AML-193 (cell line): Measurements from ENCODE around the gene ZNF440.
"Not testable (repeated sequence)": the region's sequence is repeated elsewhere in the genome, so short reads cannot be mapped to it uniquely, and the experiment has no call there.

Experiments used
- DNase-seq, 2 experiments: peaks; one replicate each; lab custom pipeline; 2025; lab: John Stamatoyannopoulos, UW

ZNF440 gene

DNA sequence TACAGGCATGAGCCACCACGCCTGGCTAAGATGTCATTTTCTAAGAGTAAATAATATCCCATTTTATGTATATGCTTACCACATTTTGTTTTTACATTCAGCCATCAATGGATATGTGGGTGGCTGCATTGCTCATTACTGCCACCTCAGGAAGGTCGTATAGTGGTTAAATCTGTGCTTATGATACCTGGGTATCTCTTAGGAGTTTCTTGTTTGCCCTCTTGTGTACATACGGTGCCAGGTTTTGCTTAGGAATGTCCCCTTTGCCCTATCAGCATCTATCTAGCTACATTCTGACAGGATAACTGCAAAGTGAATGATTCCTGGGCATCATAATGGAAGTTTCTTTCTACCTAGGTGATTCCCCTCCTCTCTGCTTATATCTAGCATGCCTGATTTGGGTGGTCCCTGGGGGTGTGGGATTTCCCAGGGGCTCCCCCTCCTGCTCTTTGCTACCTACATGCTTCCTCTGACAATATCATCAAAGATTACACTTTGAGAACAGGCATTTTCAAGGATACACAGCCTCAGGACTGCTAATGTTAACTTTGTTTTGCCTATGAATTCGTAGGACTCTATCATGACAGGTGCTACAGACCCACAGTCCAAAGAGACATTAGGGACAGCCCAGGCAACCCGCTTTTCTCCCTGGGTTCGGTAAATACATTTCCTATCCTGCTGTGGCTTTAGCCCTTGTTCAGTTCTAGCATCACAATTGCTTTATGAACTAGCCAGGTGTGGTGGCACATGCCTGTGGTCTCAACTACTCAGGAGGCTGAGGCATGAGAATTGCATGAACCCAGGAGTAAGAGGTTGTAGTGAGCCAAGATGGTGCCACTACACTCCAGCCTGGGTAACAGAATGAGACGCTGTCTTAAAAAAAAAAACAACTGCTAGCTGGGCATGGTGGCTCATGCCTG is 15.1 kb downstream of the ZNF440 start:
- not testable (repeated sequence) for DNase-seq

DNA sequence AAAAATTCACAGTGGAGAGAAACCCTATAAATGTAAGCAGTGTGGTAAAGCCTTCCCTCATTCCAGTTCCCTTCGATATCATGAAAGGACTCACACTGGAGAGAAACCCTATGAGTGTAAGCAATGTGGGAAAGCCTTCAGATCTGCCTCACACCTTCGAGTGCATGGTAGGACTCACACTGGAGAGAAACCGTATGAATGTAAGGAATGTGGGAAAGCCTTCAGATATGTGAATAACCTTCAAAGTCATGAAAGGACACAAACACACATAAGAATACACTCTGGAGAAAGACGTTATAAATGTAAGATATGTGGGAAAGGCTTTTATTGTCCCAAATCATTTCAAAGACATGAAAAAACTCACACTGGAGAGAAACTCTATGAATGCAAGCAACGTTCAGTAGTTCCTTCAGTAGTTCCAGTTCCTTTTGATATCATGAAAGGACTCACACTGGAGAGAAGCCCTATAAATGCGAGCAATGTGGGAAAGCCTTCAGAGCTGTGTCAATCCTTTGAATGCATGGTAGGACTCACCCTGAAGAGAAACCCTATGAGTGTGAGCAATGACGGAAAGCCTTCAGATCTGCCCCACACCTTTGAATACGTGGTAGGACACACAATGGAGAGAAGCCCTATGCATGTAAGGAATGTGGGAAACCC is 18.3 kb downstream of the ZNF440 start:
- DNase-seq = no peak

DNA sequence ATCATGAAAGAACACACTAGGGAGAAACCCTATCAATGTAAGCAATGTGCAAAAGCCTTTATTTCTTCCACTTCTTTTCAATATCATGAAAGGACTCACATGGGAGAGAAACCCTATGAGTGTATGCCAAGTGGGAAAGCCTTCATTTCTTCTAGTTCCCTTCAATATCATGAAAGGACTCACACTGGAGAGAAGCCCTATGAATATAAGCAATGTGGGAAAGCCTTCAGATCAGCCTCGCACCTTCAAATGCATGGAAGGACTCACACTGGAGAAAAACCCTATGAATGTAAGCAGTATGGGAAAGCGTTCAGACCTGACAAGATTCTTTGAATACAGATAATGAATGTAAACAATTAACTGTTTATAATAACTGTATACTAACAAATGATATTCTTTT is 19.5 kb downstream of the ZNF440 start:
- DNase-seq = no peak

DNA sequence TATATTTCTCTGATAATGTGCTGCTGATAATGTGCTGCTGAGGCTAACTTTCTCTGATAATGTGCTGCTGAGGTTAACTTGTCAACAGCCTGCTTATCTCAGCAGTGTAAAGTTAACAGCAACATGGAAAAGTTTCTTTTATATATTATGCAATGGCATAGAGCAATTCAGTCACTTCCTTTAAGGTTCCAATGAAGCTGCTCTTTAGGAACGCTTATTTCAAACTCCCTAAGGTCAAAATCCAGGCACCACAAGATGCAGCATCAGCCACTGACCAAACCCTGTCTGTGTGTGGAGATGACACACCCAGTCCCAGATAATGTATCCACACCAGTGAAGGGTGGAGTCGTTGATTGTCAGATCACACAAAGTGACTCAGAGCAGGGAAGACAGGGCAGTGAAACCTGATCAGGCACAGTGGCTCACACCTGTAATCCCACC is 21.6 kb downstream of the ZNF440 start:
- not testable (repeated sequence) for DNase-seq

DNA sequence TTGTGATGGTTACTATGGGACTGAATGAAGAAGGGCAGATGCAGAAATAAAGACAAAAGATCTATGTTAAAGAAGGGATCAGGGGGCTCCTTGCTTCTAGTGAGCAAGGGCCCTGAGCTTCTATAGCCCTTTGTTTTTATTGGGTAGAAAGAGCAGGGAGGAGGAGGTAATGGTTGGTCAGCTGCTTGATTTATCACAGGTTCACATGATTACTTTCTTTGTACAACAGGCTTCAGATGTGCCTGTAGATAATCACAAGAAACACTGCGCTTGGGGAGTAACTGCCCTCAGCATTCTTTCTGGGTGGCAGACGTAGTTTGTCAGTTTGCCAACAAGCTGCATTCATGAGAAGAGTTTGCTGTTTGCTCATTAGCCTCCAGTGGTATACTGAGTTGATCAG is 29.6 kb downstream of the ZNF440 start:
- DNase-seq = no peak

DNA sequence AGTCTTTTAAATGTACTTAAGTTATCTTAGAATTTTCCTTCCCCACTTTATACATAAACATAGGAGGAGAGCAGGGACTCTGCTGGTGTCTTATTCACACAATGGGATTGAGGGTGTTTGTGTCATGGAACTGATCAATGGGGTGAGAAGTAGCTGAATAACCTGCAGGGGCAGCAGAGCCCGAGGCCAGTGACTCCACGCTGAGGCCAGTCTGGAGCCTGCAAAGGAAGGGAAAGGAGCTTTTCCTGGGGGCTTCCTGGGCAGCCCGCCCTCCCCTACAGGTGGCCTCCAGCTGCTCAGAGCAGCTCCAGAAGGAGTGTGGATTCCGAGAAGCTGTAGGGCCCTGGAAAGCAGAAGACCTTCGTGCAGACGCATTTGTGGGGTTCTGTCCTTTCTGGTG is 33.5 kb downstream of the ZNF440 start:
- DNase-seq = not testable (repeated sequence)

DNA sequence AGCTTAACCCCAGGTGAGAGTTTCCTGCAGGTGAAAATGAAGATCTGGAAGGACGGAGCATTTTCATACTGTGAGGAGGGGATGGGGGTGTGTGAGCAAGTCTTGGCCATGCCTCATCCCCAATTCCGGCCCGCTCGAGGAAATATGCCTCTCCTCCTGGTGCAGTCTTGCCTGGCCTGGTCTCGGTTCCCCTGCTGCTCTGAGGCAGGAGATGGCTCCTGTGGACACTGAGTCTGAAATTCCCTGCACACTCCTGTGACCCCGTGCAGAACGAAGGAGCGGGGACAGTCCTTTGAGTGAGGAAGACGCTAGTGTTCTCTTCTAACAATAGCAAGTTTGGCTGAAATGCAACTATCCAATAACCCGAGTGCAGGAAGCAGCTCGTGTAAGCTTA is 34.1 kb downstream of the ZNF440 start:
- DNase-seq = no peak

DNA sequence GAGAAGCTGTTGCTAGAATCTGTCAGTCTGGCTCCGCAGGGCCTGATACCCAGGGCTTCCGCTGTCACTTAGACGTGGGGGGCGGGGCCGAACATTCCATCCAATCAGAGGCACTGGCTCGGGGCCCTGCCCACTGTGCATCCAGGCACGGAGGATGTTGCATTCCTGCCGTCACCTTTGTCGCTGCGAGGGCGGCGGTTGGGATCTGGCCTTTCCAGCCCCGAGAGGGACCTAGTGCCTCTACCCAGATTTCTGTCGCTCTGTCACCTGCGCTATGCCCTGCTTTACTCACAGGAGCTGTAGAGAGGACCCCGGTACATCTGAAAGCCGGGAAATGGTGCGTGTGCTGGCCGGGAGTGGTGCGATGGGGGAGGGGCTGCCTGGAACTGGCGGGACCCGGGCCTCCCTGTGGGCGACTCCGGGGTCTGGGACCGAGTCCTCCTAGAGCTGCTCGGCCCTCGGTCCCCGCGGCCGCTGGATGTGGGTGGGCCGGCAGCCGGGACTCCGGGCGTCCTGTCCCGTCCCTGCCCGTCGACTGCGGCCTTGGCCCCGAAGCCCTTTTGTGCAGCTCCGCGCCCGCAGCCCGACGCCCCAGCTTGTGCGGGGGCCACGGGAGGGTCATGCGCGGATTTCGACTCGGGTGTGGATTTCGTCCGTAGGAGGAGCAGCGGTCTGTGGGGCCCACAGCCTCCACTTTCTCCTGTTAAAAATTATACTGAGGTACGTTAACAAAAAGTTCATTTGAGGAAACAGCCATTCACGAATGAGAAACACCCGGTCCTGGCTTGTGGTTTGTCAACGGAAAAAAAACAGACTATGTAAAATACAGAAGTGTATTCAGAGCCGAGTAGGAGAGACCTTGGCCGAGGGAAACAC is 34.8 kb downstream of the ZNF440 start, which contains the start of gene ZNF439:
TSS of gene ZNF439 (plus strand) at position 133 of the 876 bp plus-strand sequence. CDS start at position 275, 142 bp downstream.
- DNase-seq = peak; percentile 87 to 94

DNA sequence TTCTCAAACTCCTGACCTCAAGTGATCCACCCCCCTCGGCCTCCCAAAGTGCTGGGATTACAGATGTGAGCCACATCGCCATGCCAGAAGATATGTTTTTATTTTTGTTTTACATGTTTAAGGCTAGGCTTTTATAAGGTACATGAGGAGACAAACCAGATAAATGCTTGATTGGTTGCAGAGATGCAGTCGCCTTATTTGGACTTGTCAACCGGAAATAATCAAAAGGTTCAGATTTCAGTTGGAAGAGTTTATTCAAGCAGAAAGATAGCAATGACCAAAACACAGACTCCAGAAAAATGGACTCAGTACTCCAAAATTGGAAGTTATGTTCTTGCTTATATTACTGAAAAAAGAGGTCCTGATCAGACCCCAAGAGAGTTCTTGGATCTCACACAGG is 36.2 kb downstream of the ZNF440 start:
- not testable (repeated sequence) for DNase-seq

DNA sequence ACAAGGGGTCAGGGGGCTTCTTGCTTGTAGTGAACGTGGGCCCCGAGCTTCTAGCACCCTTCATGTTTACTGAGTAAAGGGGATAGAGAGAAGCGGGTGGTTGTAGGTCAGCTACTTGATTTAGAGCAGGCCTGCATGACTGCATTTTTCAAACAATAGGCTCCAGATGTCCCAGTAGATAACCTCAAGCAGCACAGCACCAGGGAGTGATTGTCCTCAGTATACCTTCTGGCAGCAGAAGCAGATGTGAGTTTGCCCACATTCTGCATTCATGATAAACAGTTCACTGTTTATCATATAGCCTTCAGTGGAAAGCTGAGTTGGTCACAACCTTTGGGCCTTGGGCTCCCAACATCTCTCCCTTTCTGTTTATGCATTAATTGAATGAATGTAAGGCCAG is 39.3 kb downstream of the ZNF440 start:
- DNase-seq = no peak

DNA sequence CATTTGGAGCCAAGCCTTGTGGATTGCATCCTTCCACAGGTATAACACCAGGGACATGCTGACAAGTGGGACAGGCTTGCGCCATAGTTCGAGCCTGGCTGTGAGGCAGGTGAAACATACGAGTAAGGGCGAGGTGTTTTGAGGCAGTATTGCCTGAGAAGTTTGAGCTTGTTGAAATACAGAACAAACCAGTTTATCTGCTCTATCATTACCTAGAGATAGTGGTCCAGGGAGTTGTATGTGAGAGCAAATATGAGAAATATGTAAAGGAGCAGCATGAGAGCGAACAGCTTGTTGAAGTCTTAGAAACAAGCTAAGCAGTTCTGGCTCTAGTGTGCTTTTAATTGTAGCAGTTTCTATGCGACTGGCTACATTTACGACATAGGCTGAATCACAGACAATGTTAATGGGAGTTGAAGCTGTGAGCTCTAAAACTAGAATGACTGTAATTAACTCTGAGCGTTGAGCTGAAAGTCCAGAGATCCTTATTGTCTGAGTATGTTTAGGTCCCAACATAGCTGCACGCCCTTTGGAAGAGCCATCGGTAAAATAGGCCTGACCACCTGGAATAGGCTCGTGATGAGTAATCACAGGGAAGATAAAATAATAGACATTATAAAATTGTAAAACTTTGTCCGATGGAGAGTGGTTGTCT is 42.6 kb downstream of the ZNF440 start:
- DNase-seq = no peak

DNA sequence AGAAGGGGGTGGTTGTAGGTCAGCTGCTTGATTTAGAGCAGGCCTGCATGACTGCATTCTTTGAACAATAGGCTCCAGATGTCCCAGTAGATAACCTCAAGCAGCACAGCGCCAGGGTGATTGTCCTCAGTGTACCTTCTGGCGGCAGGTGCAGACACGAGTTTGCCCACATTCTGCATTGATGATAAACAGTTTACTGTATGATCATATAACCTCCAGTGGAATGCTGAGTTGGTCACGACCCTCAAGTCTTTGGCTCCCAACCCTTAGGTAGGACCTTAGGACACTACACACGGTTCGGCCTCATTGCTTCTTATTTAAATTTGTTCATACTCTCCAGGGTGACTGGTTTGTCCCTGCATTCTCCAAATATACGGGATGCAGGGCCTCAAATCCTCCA is 46.6 kb downstream of the ZNF440 start:
- no peak for DNase-seq

DNA sequence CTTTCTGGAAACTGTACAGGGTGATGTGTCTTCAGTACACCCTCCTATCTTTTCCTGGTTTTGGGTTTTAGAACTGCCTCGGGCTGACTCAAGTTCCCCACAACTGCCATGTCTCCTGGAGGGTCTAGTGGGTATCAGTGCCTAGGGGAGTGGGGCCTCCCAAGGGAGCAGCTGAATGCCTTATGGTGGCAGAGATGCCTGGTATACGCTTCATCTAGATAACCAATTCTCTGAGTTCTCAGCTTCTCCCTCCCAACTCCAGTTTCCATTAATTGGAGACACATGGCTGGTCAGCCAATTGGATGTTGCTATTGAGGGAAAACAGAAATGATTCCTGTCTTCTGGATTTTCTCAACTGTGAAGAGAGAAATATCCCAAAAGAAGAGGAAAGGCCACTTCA is 47.2 kb downstream of the ZNF440 start:
- no peak for DNase-seq

DNA sequence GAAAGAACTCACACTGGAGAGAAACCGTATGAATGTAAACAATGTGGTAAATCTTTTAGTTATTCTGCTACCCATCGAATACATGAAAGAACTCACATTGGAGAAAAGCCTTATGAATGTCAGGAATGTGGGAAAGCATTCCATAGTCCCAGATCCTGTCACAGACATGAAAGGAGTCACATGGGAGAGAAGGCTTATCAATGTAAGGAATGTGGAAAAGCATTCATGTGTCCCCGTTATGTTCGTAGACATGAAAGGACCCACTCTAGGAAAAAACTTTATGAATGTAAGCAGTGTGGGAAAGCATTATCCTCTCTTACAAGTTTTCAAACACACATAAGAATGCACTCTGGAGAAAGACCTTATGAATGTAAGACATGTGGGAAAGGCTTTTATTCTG is 53.7 kb downstream of the ZNF440 start:
- DNase-seq = not testable (repeated sequence)

DNA sequence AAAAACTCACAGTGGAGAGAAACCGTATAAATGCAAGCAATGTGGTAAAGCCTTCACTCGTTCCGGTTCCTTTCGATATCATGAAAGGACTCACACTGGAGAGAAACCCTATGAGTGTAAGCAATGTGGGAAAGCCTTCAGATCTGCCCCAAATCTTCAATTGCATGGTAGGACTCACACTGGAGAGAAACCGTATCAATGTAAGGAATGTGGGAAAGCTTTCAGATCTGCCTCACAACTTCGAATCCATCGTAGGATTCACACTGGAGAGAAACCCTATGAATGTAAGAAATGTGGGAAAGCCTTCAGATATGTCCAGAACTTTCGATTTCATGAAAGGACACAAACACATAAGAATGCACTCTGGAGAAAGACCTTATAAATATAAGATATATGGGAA is 54.1 kb downstream of the ZNF440 start:
- DNase-seq = no peak

DNA sequence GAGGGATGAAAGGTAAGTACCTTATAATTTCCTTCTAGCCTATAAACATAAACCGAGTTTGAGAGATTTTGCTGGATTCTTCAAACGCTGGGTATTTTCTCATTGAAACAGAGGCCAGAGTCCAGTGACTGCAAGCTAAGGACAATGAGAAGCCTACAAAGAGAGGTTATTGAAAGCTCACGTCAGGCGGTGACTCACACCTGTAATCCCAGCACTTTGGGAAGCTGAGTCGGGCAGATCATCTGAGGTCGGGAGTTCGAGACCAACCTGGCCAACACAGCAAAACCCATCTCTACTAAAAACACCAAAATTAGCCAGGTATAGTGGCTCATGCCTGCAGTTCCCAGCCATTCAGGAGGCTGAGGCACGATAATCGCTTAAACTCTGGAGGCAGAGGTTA is 58.6 kb downstream of the ZNF440 start:
- no peak for DNase-seq

DNA sequence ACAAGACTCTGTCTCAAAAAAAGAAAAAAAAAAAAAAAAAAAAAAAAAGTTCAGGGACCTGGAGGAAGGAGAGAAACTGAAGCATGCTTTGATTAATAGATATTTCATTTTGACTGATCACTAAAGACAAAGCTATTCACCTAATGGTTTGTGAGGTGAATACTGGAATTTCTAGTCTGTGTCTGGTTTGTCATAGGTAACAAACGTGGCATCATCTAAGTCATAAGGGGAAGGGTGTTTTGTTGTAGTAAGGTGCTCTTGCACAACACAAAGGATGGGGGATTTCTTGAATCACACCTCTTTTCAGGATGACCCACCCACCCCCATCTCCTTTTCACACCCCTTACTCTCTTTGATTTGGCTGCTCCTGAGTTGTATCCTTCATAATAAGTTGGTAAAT is 59.7 kb downstream of the ZNF440 start:
- no peak for DNase-seq

DNA sequence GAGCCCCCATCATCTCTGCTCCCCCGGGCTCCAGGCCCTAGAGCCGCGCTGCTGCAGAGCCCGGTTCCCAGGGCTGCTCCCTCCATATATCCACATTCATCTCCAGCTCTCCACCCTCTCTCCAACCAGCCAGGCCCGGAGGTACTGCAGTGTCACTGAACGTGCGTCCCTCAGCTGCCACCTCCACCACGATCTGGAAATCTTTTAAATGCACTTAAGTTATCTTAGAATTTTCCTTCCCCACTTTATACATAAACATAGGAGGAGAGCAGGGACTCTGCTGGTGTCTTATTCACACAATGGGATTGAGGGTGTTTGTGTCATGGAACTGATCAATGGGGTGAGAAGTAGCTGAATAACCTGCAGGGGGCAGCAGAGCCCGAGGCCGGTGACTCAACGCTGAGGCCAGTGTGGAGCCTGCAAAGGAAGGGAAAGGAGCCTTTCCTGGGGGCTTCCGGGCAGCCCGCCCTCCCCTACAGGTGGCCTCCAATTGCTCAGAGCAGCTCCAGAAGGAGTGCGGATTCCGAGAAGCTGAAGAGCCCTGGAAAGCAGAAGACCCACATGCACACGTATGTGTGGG is 65.7 kb downstream of the ZNF440 start:
- DNase-seq = peak in 1 of 2 experiments; percentile 1

DNA sequence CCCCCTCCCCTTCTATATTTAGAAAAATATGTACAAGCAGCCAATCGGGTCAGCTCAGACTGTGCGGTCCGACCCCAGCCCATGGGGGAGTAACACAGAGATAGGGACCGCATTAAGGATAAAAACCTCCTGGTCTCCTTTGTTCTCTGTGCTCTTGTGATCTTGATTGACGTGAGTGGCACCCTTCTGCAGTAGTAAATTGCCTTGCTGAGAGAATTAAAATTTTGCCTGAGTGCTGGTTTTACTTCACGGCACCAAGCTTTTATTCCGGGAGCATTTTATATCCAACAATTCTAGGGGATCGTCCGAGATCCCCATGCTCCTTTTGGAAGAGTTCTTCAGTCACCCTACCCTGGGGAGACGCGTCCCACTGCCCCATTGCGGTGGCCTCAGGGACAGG is 66.5 kb downstream of the ZNF440 start:
- no peak for DNase-seq

DNA sequence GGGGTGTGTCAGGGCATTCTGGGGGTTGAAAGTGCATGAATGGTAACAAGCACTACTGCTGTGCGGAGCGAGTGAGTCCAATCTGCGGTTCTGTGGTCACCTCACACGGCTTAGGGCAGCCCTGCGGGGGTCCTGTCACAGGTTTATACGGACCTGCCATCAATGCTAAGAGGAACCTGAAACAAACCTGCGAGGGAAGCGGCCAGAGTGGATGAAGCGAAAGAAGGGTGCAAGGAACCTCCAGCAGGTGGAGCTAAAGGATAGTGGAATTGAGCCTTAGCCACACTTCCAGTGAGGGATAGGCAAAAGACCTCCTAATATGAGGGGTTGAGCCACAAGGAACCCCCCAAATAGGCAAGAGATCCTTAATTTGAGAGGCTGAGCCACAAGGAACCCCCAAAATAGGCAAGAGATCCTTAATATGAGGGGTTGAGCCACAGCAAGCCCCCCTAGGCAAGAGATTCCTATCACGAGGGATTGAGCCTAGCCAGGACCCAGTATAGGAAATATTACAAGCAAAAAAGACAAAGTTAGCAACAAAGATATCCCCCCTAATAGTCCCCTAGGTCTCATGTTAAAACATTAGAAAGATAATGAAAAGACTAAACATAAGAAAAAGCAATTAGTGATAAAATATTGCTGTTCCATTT is 67.2 kb downstream of the ZNF440 start:
- peak; percentile 52 to 69 for DNase-seq

DNA sequence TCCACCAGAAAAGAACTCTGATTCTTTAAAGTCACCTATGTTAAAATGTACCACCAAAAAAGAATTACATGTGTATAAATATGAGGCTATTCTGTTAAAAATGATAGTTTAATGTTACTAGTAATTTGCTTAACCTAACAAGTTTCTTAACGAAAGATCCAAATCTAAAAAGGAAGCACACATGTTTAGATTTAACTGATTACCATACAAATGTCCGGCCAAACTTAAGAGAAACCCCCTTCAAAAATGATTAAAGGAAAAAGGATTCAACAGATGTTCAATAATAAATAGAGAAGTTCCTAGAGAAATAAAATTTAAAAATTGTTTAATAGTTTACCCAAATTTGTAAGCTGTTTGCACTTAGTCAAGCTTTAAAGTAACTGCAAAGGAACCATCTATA is 68.5 kb downstream of the ZNF440 start:
- DNase-seq = no peak
